ENCODE measurements around the gene LCORL. TPM values are rescaled to one million over a fixed set of nuclear protein-coding genes. Genes with fewer than 3 reads are reported as not detected.

The LCORL gene
- total RNA-seq, 3 donors from 2014 or later (not counting 1 experiment from before 2014, with no cell fraction given) = 19.9 to 28.4 (median 26.4) TPM

DNA sequence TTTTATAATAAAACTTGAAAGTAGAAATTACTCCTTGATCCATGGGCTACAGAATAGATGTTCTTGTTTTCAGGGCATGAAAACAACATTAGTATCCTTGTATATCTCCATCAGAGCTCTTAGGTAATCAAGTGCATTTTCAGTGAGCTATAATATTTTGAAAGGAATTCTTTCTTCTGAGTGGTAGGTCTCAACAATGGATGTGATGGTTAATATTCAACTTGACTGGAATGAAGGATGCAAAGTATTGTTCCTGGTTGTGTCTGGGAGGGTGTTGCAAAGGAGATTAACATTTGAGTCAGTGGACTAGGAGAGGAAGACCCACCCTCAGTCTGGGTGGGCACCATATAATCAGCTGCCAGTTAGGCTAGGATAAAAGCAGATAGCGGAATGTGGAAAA, 100.1 kb downstream of the LCORL start:
- Mint-ChIP-seq H3K4me3 (no peak overlapping the region), H3K36me3 (no peaks in the 10 kb centered on the region), H3K9me3 (no peaks in the 10 kb centered on the region), H3K27me3 (ENCODE audit: low read depth in 2 of 2) (no peaks in the 10 kb centered on the region), H3K4me1 (peaks cover 0 to 6% of the 10 kb centered on the region in 2 donors), H3K27ac (no peak overlapping the region)
- no peak overlapping the region for H3K4me3 ChIP-seq (ENCODE audit: low read length)
- H3K4me1 ChIP-seq (ENCODE audit: control insufficient read depth, insufficient read depth, low read length) = no peaks in the 10 kb centered on the region
- H3K27me3 ChIP-seq (ENCODE audit: control insufficient read depth, insufficient read depth, low read length) = no peaks in the 10 kb centered on the region
- H3K9me3 ChIP-seq (ENCODE audit: control insufficient read depth, insufficient read depth, low read length) = no peaks in the 10 kb centered on the region
- ATAC-seq (no peak), DNase-seq (no peak)
- TF ChIP-seq, protein P1, sequence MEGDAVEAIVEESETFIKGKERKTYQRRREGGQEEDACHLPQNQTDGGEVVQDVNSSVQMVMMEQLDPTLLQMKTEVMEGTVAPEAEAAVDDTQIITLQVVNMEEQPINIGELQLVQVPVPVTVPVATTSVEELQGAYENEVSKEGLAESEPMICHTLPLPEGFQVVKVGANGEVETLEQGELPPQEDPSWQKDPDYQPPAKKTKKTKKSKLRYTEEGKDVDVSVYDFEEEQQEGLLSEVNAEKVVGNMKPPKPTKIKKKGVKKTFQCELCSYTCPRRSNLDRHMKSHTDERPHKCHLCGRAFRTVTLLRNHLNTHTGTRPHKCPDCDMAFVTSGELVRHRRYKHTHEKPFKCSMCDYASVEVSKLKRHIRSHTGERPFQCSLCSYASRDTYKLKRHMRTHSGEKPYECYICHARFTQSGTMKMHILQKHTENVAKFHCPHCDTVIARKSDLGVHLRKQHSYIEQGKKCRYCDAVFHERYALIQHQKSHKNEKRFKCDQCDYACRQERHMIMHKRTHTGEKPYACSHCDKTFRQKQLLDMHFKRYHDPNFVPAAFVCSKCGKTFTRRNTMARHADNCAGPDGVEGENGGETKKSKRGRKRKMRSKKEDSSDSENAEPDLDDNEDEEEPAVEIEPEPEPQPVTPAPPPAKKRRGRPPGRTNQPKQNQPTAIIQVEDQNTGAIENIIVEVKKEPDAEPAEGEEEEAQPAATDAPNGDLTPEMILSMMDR (IDR thresholded peaks at IDR 0.05) = no peak
- H3K36me3 ChIP-seq (ENCODE audit: control insufficient read depth, insufficient read depth, low read length) = no peaks in the 10 kb centered on the region
- intact Hi-C loops (cut with micrococcal nuclease) = no loop called here
- whole genome bisulfite sequencing (ENCODE audit: insufficient coverage) = 100% methylated on average over 1 of the region's 1 CpG
- no peak overlapping the region for H3K27ac ChIP-seq (ENCODE audit: low read length)

DNA sequence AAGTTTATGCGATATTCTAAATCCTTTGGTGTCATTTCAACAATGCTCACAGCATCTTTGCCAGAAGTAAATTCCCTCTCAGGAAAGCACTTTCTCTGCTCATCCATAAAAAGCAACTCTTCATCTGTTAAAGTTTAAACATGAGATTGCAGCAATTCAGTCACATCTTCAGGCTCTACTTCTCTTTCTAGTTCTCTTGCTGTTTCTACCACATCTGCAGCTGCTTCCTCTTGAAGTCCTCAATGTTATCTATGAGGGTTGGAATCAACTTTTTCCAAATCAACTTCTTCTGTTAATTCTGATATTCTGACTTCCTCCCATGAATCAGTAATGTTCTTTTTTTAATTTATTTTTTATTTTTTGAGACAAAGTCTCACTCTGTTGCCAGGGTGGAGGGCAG, 100.9 kb downstream of the LCORL start:
- no peak for ATAC-seq
- TF ChIP-seq, protein P1 (IDR thresholded peaks at IDR 0.05) = no peak
- H3K27me3 Mint-ChIP-seq (ENCODE audit: low read depth in 2 of 2) = no peaks in the 10 kb centered on the region
- no peak for DNase-seq
- Histone ChIP-seq H3K27ac (ENCODE audit: low read length) (no peak overlapping the region), H3K36me3 (ENCODE audit: control insufficient read depth, insufficient read depth, low read length) (no peaks in the 10 kb centered on the region), H3K27me3 (ENCODE audit: control insufficient read depth, insufficient read depth, low read length) (no peaks in the 10 kb centered on the region), H3K4me3 (ENCODE audit: low read length) (no peak overlapping the region), H3K4me1 (ENCODE audit: control insufficient read depth, insufficient read depth, low read length) (no peaks in the 10 kb centered on the region), H3K9me3 (ENCODE audit: control insufficient read depth, insufficient read depth, low read length) (no peaks in the 10 kb centered on the region)
- no peak overlapping the region for H3K27ac Mint-ChIP-seq
- H3K9me3 Mint-ChIP-seq = no peaks in the 10 kb centered on the region
- H3K36me3 Mint-ChIP-seq = no peaks in the 10 kb centered on the region
- WGBS (ENCODE audit: insufficient coverage) = 97% methylated on average over 1 of the region's 1 CpG
- peaks cover 7 to 13% of the 10 kb centered on the region in 2 donors for H3K4me1 Mint-ChIP-seq
- H3K4me3 Mint-ChIP-seq = no peak overlapping the region
- intact Hi-C loops (cut with micrococcal nuclease) = no loop called here

DNA sequence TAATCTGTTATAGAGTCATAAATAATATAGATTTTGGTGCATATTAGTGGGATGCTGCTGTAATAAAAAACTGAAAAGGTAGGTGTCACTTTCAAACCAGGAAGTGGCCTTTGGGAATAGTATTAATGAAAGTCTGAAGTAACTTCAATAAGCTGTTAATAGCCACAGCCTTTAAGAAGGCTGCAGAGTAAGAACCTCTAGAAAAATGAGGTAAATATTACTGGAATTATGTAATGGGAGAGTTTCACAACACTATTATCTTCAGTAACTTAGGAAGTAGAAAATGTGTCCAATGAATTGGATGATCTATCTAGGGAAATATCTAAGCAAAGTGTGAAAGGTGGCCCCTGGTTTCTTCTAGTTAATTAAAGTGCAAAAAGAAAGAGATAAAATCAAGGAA, 106.1 kb downstream of the LCORL start:
- Mint-ChIP-seq H3K4me1 (peaks cover 15 to 23% of the 10 kb centered on the region in 2 donors), H3K9me3 (no peaks in the 10 kb centered on the region), H3K4me3 (no peak overlapping the region), H3K27me3 (ENCODE audit: low read depth in 2 of 2) (no peaks in the 10 kb centered on the region), H3K27ac (no peak overlapping the region), H3K36me3 (no peaks in the 10 kb centered on the region)
- no peaks in the 10 kb centered on the region for H3K27me3 ChIP-seq (ENCODE audit: control insufficient read depth, insufficient read depth, low read length)
- TF ChIP-seq, protein P1 (IDR thresholded peaks at IDR 0.05) = no peak
- H3K36me3 ChIP-seq (ENCODE audit: control insufficient read depth, insufficient read depth, low read length) = no peaks in the 10 kb centered on the region
- H3K27ac ChIP-seq (ENCODE audit: low read length) = no peak overlapping the region
- intact Hi-C loops (cut with micrococcal nuclease) = no loop called here
- ATAC-seq = no peak
- H3K4me3 ChIP-seq (ENCODE audit: low read length) = no peak overlapping the region
- H3K4me1 ChIP-seq (ENCODE audit: control insufficient read depth, insufficient read depth, low read length) = no peaks in the 10 kb centered on the region
- no peaks in the 10 kb centered on the region for H3K9me3 ChIP-seq (ENCODE audit: control insufficient read depth, insufficient read depth, low read length)
- DNase-seq = no peak

DNA sequence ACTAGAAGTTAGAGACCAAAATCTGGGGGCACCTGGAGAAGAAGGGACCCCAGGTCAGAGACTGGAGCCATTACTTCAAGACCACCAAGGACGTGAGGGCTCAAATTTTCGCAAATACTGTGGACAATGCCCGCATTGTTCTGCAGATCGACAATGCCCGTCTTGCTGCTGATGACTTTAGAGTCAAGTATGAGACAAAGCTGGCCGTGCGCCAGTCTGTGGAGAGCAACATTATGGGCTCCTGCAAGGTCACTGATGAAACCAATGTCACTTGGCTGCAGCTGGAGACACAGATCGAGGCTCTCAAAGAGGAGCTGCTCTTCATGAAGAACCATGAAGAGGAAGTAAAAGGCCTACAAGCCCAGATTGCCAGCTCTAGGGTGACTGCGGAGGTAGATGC, 109.5 kb downstream of the LCORL start:
- no peaks in the 10 kb centered on the region for H3K9me3 ChIP-seq (ENCODE audit: control insufficient read depth, insufficient read depth, low read length)
- Mint-ChIP-seq H3K36me3 (no peaks in the 10 kb centered on the region), H3K27ac (no peak overlapping the region), H3K27me3 (ENCODE audit: low read depth in 2 of 2) (no peaks in the 10 kb centered on the region), H3K9me3 (no peaks in the 10 kb centered on the region), H3K4me1 (peaks cover 15 to 23% of the 10 kb centered on the region in 2 donors), H3K4me3 (no peak overlapping the region)
- TF ChIP-seq, protein P1 (IDR thresholded peaks at IDR 0.05) = no peak
- no peaks in the 10 kb centered on the region for H3K27me3 ChIP-seq (ENCODE audit: control insufficient read depth, insufficient read depth, low read length)
- 97% methylated on average over 9 of the region's 9 CpGs for WGBS (ENCODE audit: insufficient coverage)
- no peak overlapping the region for H3K27ac ChIP-seq (ENCODE audit: low read length)
- no peak for DNase-seq
- ATAC-seq = no peak
- H3K4me1 ChIP-seq (ENCODE audit: control insufficient read depth, insufficient read depth, low read length) = no peaks in the 10 kb centered on the region
- no peaks in the 10 kb centered on the region for H3K36me3 ChIP-seq (ENCODE audit: control insufficient read depth, insufficient read depth, low read length)
- H3K4me3 ChIP-seq (ENCODE audit: low read length) = no peak overlapping the region
- intact Hi-C loops (cut with micrococcal nuclease) = no loop called here
